T-cell (primary cell): Measurements from ENCODE around the gene BLID. TPM values are rescaled to one million over a fixed set of nuclear protein-coding genes. Genes with fewer than 3 reads are reported as not detected.

ENCODE experiments used
- ATAC-seq, 4 experiments: fragments of 200-7000 bp in 3 of 4; fragments of 150-1000 bp in 1 of 4; cut with Tn5 transposase; replicated peaks in 1 of 4; 1 replicate in 3 of 4; 2 replicates in 1 of 4; pipeline ENCODE4 v1.10.0; 2021; ENCODE audit warnings: moderate library complexity in 3 of 4, mild to moderate bottlenecking in 2 of 4, moderate number of reproducible peaks in 1 of 4
- CTCF ChIA-PET, 2 donors: fragments of 300-600 bp; sonication (Branson Sonifier 250); formaldehyde crosslinking; loops; one replicate each; lab custom pipeline; 2022; ENCODE audit warnings: antibody characterized with exemption in 2 of 2; lab: Charles Lee
- POLR2A ChIA-PET, 2 donors: fragments of 300-600 bp; sonication (Branson Sonifier 250); formaldehyde crosslinking; loops; one replicate each; lab custom pipeline; 2022; ENCODE audit warnings: antibody characterized with exemption in 2 of 2; lab: Charles Lee
- DNase-seq, 35 experiments: peaks; one replicate each; pipeline versions ENCODE4 v3.0.0 to v3.0.0-alpha.2; 2013 to 2023
- H3K27ac ChIP-seq: one replicate; pipeline ENCODE4 v1.5.1; 2013; ENCODE audit warnings: low read length
- H3K27me3 ChIP-seq, 2 experiments: replicated peaks in 1 of 2; 1 replicate in 1 of 2; 2 replicates in 1 of 2; pipeline versions ENCODE4 v1.6.1 to v1.7.0; 2013; ENCODE audit warnings: low read length in 1 of 2, mixed read lengths in 1 of 2; ENCODE audit not compliant: control insufficient read depth in 2 of 2, insufficient read depth in 2 of 2; ENCODE audit errors: extremely low read depth in 1 of 2
- H3K36me3 ChIP-seq, 2 donors: 1 replicate in 1 of 2; 2 replicates in 1 of 2; pipeline versions ENCODE4 v1.6.1 to v1.7.0; 2013; ENCODE audit warnings: low read length in 1 of 2; ENCODE audit not compliant: control insufficient read depth in 2 of 2, insufficient read depth in 1 of 2; ENCODE audit errors: extremely low read depth in 1 of 2
- H3K4me1 ChIP-seq, 2 experiments: 1 replicate in 1 of 2; 2 replicates in 1 of 2; pipeline versions ENCODE4 v1.6.1 to v1.7.0; 2013; ENCODE audit warnings: low read length in 2 of 2, mixed read lengths in 1 of 2; ENCODE audit not compliant: insufficient read depth in 2 of 2, control insufficient read depth in 1 of 2; ENCODE audit errors: extremely low read depth in 1 of 2
- H3K4me3 ChIP-seq, 2 donors: 1 replicate in 1 of 2; 2 replicates in 1 of 2; pipeline versions ENCODE4 v1.5.1 to v1.7.0; 2013; ENCODE audit warnings: mild to moderate bottlenecking in 2 of 2, low read length in 1 of 2, moderate library complexity in 1 of 2; ENCODE audit not compliant: control insufficient read depth in 1 of 2; ENCODE audit errors: extremely low read depth in 1 of 2
- H3K9me3 ChIP-seq: 2 replicates; pipeline ENCODE4 v1.7.0; 2013
- H3K27ac Mint-ChIP-seq, 2 donors: one replicate each; pipeline ENCODE4 v1.8.0; 2020 to 2021; ENCODE audit warnings: mild to moderate bottlenecking in 2 of 2, mixed read lengths in 2 of 2
- H3K27me3 Mint-ChIP-seq, 2 donors: one replicate each; pipeline ENCODE4 v1.8.0; 2021 to 2022; ENCODE audit warnings: mixed read lengths in 2 of 2
- H3K36me3 Mint-ChIP-seq: one replicate; pipeline ENCODE4 v1.8.0; 2021; ENCODE audit warnings: mixed read lengths
- H3K4me1 Mint-ChIP-seq, 3 donors: one replicate each; pipeline ENCODE4 v1.8.0; 2020 to 2022; ENCODE audit warnings: mixed read lengths in 3 of 3, mild to moderate bottlenecking in 1 of 3
- H3K4me3 Mint-ChIP-seq, 3 donors: one replicate each; pipeline ENCODE4 v1.8.0; 2020 to 2022; ENCODE audit warnings: mild to moderate bottlenecking in 3 of 3, mixed read lengths in 3 of 3, moderate library complexity in 3 of 3
- H3K9me3 Mint-ChIP-seq, 3 donors: one replicate each; pipeline ENCODE4 v1.8.0; 2020 to 2022; ENCODE audit warnings: mixed read lengths in 3 of 3
- WGBS: methylation state at CpG from one replicate; pipeline ENCODE4 v1.1.5; 2013; ENCODE audit warnings: missing lambda C conversion rate; ENCODE audit not compliant: insufficient coverage; 5-methylcytosine and 5-hydroxymethylcytosine counted together
- total RNA-seq, 35 experiments: library from RNA in 6 of 35; stranded (reverse) in 6 of 35; fragments of 120-200 nt in 1 of 35; gene quantifications; one replicate each; pipeline versions ENCODE4 v1.2.1 to v1.2.4 and lab custom pipeline; 2013 to 2026

The BLID gene
- total RNA-seq: not detected
- not detected for total RNA-seq (2013)
- total RNA-seq (lab: John Stamatoyannopoulos, UW): 0 to 0.04 (median 0) reads per million in 29 experiments

GRCh38 chr11:122115524-122116379 lies at the start of gene BLID:
Gene BLID, minus strand, starts transcription at chr11:122116215. Its CDS starts 293 bp downstream, at chr11:122115922.
- 69% methylated on average over 3 of the region's 11 CpGs for WGBS
- Histone ChIP-seq H3K4me1 (no peaks in the 10 kb centered on the region), H3K4me3 (no peak within 1 kb of the TSS), H3K27me3 (no peaks in the 10 kb centered on the region), H3K9me3 (no peaks in the 10 kb centered on the region), H3K36me3 (no peaks in the 10 kb centered on the region), H3K27ac (no peak within 1 kb of the TSS)
- H3K9me3 Mint-ChIP-seq: no peaks in the 10 kb centered on the region
- CTCF ChIA-PET: interaction anchor here in 1 of 2 donors (1.0 kb wide), 1 partner anchor 9 kb away, joined by 3 read pairs; no protein-coding TSS in a partner anchor
- ATAC-seq (no peak), DNase-seq (no peak)
- no peaks in the 10 kb centered on the region for H3K36me3 Mint-ChIP-seq
- H3K27ac Mint-ChIP-seq: no peak within 1 kb of the TSS
- POLR2A ChIA-PET: interaction anchor here in 1 of 2 donors (0.6 kb wide), 1 partner anchor 1813 kb away, joined by 3 read pairs; no protein-coding TSS in a partner anchor
- H3K4me1 Mint-ChIP-seq: no peaks in the 10 kb centered on the region
- peaks cover 2 to 17% of the 10 kb centered on the region in 2 donors for H3K27me3 Mint-ChIP-seq
- no peak within 1 kb of the TSS for H3K4me3 Mint-ChIP-seq

- no peak overlapping the region for H3K4me3 Mint-ChIP-seq
- peaks cover 9 to 11% of the 10 kb centered on the region in 2 donors for H3K27me3 Mint-ChIP-seq
- no peaks in the 10 kb centered on the region for H3K36me3 ChIP-seq
- WGBS: no CpG with 5 or more reads among the region's 3 CpGs
- H3K27ac Mint-ChIP-seq: no peak overlapping the region
- POLR2A ChIA-PET: interaction anchor here in 1 of 2 donors (0.6 kb wide), 1 partner anchor 939 kb away, joined by 6 read pairs; no protein-coding TSS in a partner anchor
- H3K4me3 ChIP-seq: no peak overlapping the region
- ATAC-seq (no peak), DNase-seq (no peak)
- H3K27me3 ChIP-seq: no peaks in the 10 kb centered on the region
- CTCF ChIA-PET: no interaction called here
- no peaks in the 10 kb centered on the region for H3K9me3 ChIP-seq
- no peak overlapping the region for H3K27ac ChIP-seq
- no peaks in the 10 kb centered on the region for H3K36me3 Mint-ChIP-seq
- peaks cover 0 to 4% (median 0%) of the 10 kb centered on the region in 3 donors for H3K9me3 Mint-ChIP-seq
- H3K4me1 ChIP-seq: no peaks in the 10 kb centered on the region
- no peaks in the 10 kb centered on the region for H3K4me1 Mint-ChIP-seq
Observed at GRCh38 chr11:122163053-122163819, 47.2 kb upstream of the BLID start.

- H3K27ac ChIP-seq: no peak overlapping the region
- H3K4me1 ChIP-seq: peaks cover 0 to 4% of the 10 kb centered on the region in 2 experiments
- H3K9me3 ChIP-seq: no peaks in the 10 kb centered on the region
- peaks cover 9 to 11% of the 10 kb centered on the region in 2 donors for H3K27me3 Mint-ChIP-seq
- H3K4me3 ChIP-seq: no peak overlapping the region
- no peak overlapping the region for H3K27ac Mint-ChIP-seq
- ATAC-seq: no peak
- no peaks in the 10 kb centered on the region for H3K27me3 ChIP-seq
- no CpG with 5 or more reads among the region's 2 CpGs for WGBS
- no peaks in the 10 kb centered on the region for H3K36me3 Mint-ChIP-seq
- ChIA-PET POLR2A (no interaction called here), CTCF (no interaction called here)
- H3K4me3 Mint-ChIP-seq: no peak overlapping the region
- no peak for DNase-seq
- no peaks in the 10 kb centered on the region for H3K36me3 ChIP-seq
- H3K4me1 Mint-ChIP-seq: peaks cover 9 to 10% (median 10%) of the 10 kb centered on the region in 3 donors
- H3K9me3 Mint-ChIP-seq: peaks cover 0 to 4% (median 0%) of the 10 kb centered on the region in 3 donors
Observed at GRCh38 chr11:122162095-122162494, 46.1 kb upstream of the BLID start.

GRCh38 chr11:122160841-122161590 lies 45.0 kb upstream of the BLID start:
- Mint-ChIP-seq H3K4me3 (no peak overlapping the region), H3K4me1 (peaks cover 16 to 20% (median 18%) of the 10 kb centered on the region in 3 donors), H3K27ac (no peak overlapping the region), H3K27me3 (peaks cover 9 to 11% of the 10 kb centered on the region in 2 donors), H3K9me3 (peaks cover 0 to 4% (median 0%) of the 10 kb centered on the region in 3 donors), H3K36me3 (no peaks in the 10 kb centered on the region)
- no CpG with 5 or more reads among the region's 6 CpGs for WGBS
- H3K27ac ChIP-seq: no peak overlapping the region
- H3K36me3 ChIP-seq: no peaks in the 10 kb centered on the region
- H3K4me1 ChIP-seq: peaks cover 0 to 4% of the 10 kb centered on the region in 2 experiments
- ATAC-seq: no peak
- CTCF ChIA-PET: no interaction called here
- H3K9me3 ChIP-seq: no peaks in the 10 kb centered on the region
- POLR2A ChIA-PET: no interaction called here
- H3K4me3 ChIP-seq: no peak overlapping the region
- no peaks in the 10 kb centered on the region for H3K27me3 ChIP-seq
- DNase-seq: no peak

DNA sequence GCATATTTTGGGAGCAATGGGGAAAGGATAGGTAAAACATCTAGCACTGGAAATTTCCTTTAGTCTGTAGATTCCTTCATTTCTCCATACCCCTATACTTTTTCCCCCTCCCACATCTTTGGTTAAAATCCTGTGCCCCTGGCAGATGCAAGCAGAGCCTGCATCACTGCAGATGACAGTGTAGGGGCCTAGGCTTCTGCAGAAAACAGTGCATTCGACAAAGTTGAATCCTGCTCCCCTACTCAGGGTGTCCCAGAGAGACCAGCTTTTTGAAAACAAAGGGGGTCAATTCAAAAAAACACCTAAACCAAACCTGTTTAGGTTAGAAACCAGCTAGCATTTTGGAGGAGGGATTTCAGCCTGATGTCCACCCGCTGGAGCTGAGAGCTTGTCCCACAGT lies 43.8 kb upstream of the BLID start:
- WGBS: no CpG with 5 or more reads among the region's 2 CpGs
- ATAC-seq: no peak

More for the DNA sequence above, 43.8 kb upstream of the BLID start:
- Histone ChIP-seq H3K4me1 (peaks cover 0 to 4% of the 10 kb centered on the region in 2 experiments), H3K36me3 (no peaks in the 10 kb centered on the region), H3K4me3 (no peak overlapping the region), H3K9me3 (no peaks in the 10 kb centered on the region), H3K27me3 (no peaks in the 10 kb centered on the region), H3K27ac (no peak overlapping the region)
- no peak for DNase-seq
- no peak overlapping the region for H3K27ac Mint-ChIP-seq
- H3K36me3 Mint-ChIP-seq: no peaks in the 10 kb centered on the region
- POLR2A ChIA-PET: no interaction called here
- no peak overlapping the region for H3K4me3 Mint-ChIP-seq
- CTCF ChIA-PET: no interaction called here
- H3K4me1 Mint-ChIP-seq: peaks cover 16 to 20% (median 18%) of the 10 kb centered on the region in 3 donors
- peaks cover 0 to 4% (median 0%) of the 10 kb centered on the region in 3 donors for H3K9me3 Mint-ChIP-seq
- H3K27me3 Mint-ChIP-seq: peaks cover 9 to 11% of the 10 kb centered on the region in 2 donors
